Trophoblast cell (in vitro differentiated cells and primary cell): ENCODE measurements around the gene FBN1.
A peak's percentile ranks its signal among the peaks of the same experiment; 100 is the strongest.

Experiments used
- DNase-seq, 2 donors: peaks; one replicate each; pipeline ENCODE4 v3.0.0-alpha.2; 2016
- H2AFZ ChIP-seq: 2 replicates; pipeline ENCODE4 v1.6.1; 2013; ENCODE audit warnings: low read length, moderate library complexity, mild to moderate bottlenecking; ENCODE audit not compliant: insufficient read depth, poor library complexity
- H2AK5ac ChIP-seq: 2 replicates; pipeline ENCODE4 v1.6.1; 2013; ENCODE audit warnings: mild to moderate bottlenecking, low read length
- H2BK120ac ChIP-seq: 2 replicates; pipeline ENCODE4 v1.6.1; 2013; ENCODE audit warnings: low read length, mild to moderate bottlenecking, moderate library complexity; ENCODE audit not compliant: insufficient read depth, poor library complexity
- H2BK12ac ChIP-seq: 2 replicates; pipeline ENCODE4 v1.6.1; 2013; ENCODE audit warnings: mild to moderate bottlenecking, low read length, moderate library complexity
- H2BK5ac ChIP-seq: 2 replicates; pipeline ENCODE4 v1.6.1; 2013; ENCODE audit warnings: low read length, low read depth, moderate library complexity, mild to moderate bottlenecking; ENCODE audit not compliant: poor library complexity
- H3K14ac ChIP-seq: 2 replicates; pipeline ENCODE4 v1.6.1; 2013; ENCODE audit warnings: mild to moderate bottlenecking, low read length
- H3K18ac ChIP-seq: 2 replicates; pipeline ENCODE4 v1.6.1; 2013; ENCODE audit warnings: mild to moderate bottlenecking, low read length
- H3K23ac ChIP-seq: 2 replicates; pipeline ENCODE4 v1.6.1; 2013; ENCODE audit warnings: low read length
- H3K27ac ChIP-seq: 2 replicates; pipeline ENCODE4 v1.5.1; 2013; ENCODE audit warnings: low read depth, mild to moderate bottlenecking, inconsistent platforms, low read length, moderate library complexity
- H3K27me3 ChIP-seq: 2 replicates; pipeline ENCODE4 v1.6.1; 2013; ENCODE audit warnings: inconsistent platforms, mild to moderate bottlenecking, low read length, moderate library complexity; ENCODE audit not compliant: insufficient read depth
- H3K36me3 ChIP-seq, 2 experiments: 1 replicate in 1 of 2; 2 replicates in 1 of 2; pipeline ENCODE4 v1.6.1; 2013; ENCODE audit warnings: low read length in 2 of 2, mild to moderate bottlenecking in 2 of 2, moderate library complexity in 1 of 2; ENCODE audit not compliant: insufficient read depth in 2 of 2, control insufficient read depth in 1 of 2
- H3K4ac ChIP-seq: 2 replicates; pipeline ENCODE4 v1.6.1; 2013; ENCODE audit warnings: low read depth, mild to moderate bottlenecking, low read length, moderate library complexity
- H3K4me1 ChIP-seq, 2 experiments: 1 replicate in 1 of 2; 2 replicates in 1 of 2; pipeline ENCODE4 v1.6.1; 2013; ENCODE audit warnings: low read length in 2 of 2, mild to moderate bottlenecking in 2 of 2, moderate library complexity in 1 of 2; ENCODE audit not compliant: insufficient read depth in 2 of 2, control insufficient read depth in 1 of 2
- H3K4me2 ChIP-seq: 2 replicates; pipeline ENCODE4 v1.6.1; 2013; ENCODE audit warnings: inconsistent platforms, mild to moderate bottlenecking, low read length, moderate library complexity
- H3K4me3 ChIP-seq: 2 replicates; pipeline ENCODE4 v1.5.1; 2013; ENCODE audit warnings: mild to moderate bottlenecking, low read depth, low read length, inconsistent platforms
- H3K79me1 ChIP-seq: one replicate; pipeline ENCODE4 v1.6.1; 2013; ENCODE audit warnings: low read length
- H3K79me2 ChIP-seq: 2 replicates; pipeline ENCODE4 v1.6.1; 2013; ENCODE audit warnings: low read length, mild to moderate bottlenecking; ENCODE audit not compliant: control insufficient read depth, insufficient read depth, poor library complexity
- H3K9ac ChIP-seq: 2 replicates; pipeline ENCODE4 v1.6.1; 2013; ENCODE audit warnings: mild to moderate bottlenecking, low read length
- H3K9me3 ChIP-seq: 2 replicates; pipeline ENCODE4 v1.6.1; 2013; ENCODE audit warnings: low read depth, mild to moderate bottlenecking, control low read depth, inconsistent platforms, low read length; ENCODE audit not compliant: insufficient read depth
- H4K12ac ChIP-seq: 2 replicates; pipeline ENCODE4 v1.6.1; 2013; ENCODE audit warnings: low read depth, mild to moderate bottlenecking, low read length, moderate library complexity
- H4K8ac ChIP-seq: 2 replicates; pipeline ENCODE4 v1.6.1; 2013; ENCODE audit warnings: low read depth, mild to moderate bottlenecking, low read length, moderate library complexity
- H4K91ac ChIP-seq: one replicate; pipeline ENCODE4 v1.6.1; 2013; ENCODE audit warnings: low read depth, mild to moderate bottlenecking, low read length, moderate library complexity
- WGBS: extraction: QIAGEN DNeasy Blood & Tissue Kit; methylation state at CpG from one replicate; pipeline ENCODE4 v1.1.7; 2013; ENCODE audit warnings: missing lambda C conversion rate; ENCODE audit not compliant: insufficient read length, insufficient coverage; ENCODE audit errors: extremely low coverage; 5-methylcytosine and 5-hydroxymethylcytosine counted together

FBN1 gene

DNA sequence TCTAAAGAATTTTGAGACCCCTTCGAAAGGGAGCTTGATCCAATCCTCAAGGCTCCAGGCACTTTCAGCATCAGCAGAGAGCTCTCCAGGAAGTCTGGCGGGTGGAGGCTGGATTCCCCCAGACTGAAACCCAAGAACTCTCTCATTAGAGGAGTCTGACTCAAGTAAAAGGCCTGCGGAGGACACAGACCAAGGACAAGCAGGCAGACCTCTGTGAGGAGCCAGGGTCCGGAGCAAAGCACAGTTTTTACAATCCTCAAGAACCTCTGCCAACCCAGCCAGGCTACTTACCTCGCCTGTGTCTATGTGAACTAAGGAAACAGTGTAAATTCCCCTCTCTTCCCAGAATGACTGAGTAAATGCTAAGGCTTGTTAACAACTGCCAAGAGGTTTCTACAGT, 86.2 kb downstream of the FBN1 start:
- no peak overlapping the region for H3K4me2 ChIP-seq
- H3K4me1 ChIP-seq = peaks cover 0 to 6% of the 10 kb centered on the region in 2 experiments
- no peak for DNase-seq
- no peaks in the 10 kb centered on the region for H3K36me3 ChIP-seq
- H2AFZ ChIP-seq = no peak overlapping the region
- no peak overlapping the region for H2AK5ac ChIP-seq
- no peak overlapping the region for H3K4me3 ChIP-seq
- H3K18ac ChIP-seq = no peak overlapping the region
- no peak overlapping the region for H2BK5ac ChIP-seq
- no peak overlapping the region for H3K23ac ChIP-seq
- no peak overlapping the region for H2BK12ac ChIP-seq
- no peaks in the 10 kb centered on the region for H3K79me2 ChIP-seq
- H3K9me3 ChIP-seq = no peaks in the 10 kb centered on the region
- WGBS = no CpG with 5 or more reads among the region's 5 CpGs
- H3K4ac ChIP-seq = no peak overlapping the region
- H4K8ac ChIP-seq = no peak overlapping the region
- H4K91ac ChIP-seq = no peak overlapping the region
- peak overlapping the region; percentile 30 for H3K27ac ChIP-seq
- H2BK120ac ChIP-seq = no peak overlapping the region
- no peak overlapping the region for H4K12ac ChIP-seq
- no peaks in the 10 kb centered on the region for H3K27me3 ChIP-seq
- no peaks in the 10 kb centered on the region for H3K79me1 ChIP-seq
- H3K14ac ChIP-seq = no peak overlapping the region
- H3K9ac ChIP-seq = no peak overlapping the region

DNA sequence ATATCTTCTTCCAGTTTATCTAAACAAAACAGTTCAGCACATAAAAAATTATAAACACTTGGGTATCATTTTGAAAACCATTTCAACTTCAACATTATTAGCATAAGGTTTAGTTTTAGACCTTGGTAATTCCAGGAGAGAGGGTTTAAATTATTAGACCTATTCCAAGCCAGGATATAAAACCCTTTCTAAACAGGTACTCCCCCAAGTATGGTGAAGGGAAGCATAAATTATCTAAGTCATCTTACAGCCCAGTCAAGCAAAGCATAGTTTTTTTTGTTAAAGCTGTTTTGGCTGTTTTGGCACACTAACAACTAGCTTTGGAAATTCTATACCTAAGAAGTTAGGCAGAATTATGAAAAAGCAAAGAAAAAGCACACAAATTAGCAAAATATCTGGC, 87.3 kb downstream of the FBN1 start:
- no peak overlapping the region for H2BK5ac ChIP-seq
- H3K23ac ChIP-seq = no peak overlapping the region
- H3K36me3 ChIP-seq = no peaks in the 10 kb centered on the region
- no peak overlapping the region for H3K4me3 ChIP-seq
- H2AK5ac ChIP-seq = no peak overlapping the region
- no peak overlapping the region for H4K91ac ChIP-seq
- DNase-seq = no peak
- H3K9me3 ChIP-seq = no peaks in the 10 kb centered on the region
- no peak overlapping the region for H3K18ac ChIP-seq
- no peak overlapping the region for H3K4ac ChIP-seq
- H3K4me1 ChIP-seq = peaks cover 0 to 2% of the 10 kb centered on the region in 2 experiments
- H3K4me2 ChIP-seq = no peak overlapping the region
- no peak overlapping the region for H2AFZ ChIP-seq
- H3K79me1 ChIP-seq = no peaks in the 10 kb centered on the region
- no peak overlapping the region for H3K9ac ChIP-seq
- no peak overlapping the region for H4K8ac ChIP-seq
- H3K14ac ChIP-seq = no peak overlapping the region
- no peak overlapping the region for H2BK120ac ChIP-seq
- no peaks in the 10 kb centered on the region for H3K79me2 ChIP-seq
- no peak overlapping the region for H2BK12ac ChIP-seq
- no peaks in the 10 kb centered on the region for H3K27me3 ChIP-seq
- no peak overlapping the region for H4K12ac ChIP-seq
- H3K27ac ChIP-seq = no peak overlapping the region

DNA sequence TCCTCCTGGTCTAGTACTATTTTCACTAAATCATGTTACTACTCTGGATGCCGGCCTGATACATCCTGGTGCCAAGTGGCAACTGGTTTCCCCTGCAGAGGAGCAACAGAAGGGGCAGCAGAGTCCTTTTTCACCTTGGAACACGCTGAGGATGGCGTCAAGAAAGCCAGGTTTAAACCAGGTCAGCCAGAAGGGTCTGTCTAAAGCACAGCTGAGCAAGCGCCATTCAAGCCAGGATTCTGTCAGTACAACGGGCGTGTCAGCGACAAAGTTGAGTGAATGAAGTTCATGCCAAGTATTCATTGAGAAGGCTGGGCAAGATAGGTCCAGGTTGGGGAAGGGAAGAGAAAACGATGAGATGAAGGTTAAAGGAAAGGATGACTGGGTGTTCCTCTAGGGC, 88.2 kb downstream of the FBN1 start:
- Histone ChIP-seq H2BK120ac (no peak overlapping the region), H3K27ac (no peak overlapping the region), H3K4ac (no peak overlapping the region), H3K36me3 (no peaks in the 10 kb centered on the region), H3K79me1 (no peaks in the 10 kb centered on the region), H3K4me3 (no peak overlapping the region), H3K27me3 (no peaks in the 10 kb centered on the region), H4K8ac (no peak overlapping the region), H2BK12ac (no peak overlapping the region), H3K9ac (no peak overlapping the region), H3K9me3 (no peaks in the 10 kb centered on the region), H4K91ac (no peak overlapping the region), H3K4me2 (no peak overlapping the region), H3K79me2 (no peaks in the 10 kb centered on the region), H2AK5ac (no peak overlapping the region), H3K23ac (no peak overlapping the region), H3K18ac (no peak overlapping the region), H3K4me1 (peaks cover 0 to 2% of the 10 kb centered on the region in 2 experiments), H2BK5ac (no peak overlapping the region), H3K14ac (no peak overlapping the region), H2AFZ (no peak overlapping the region), H4K12ac (no peak overlapping the region)
- WGBS = no CpG with 5 or more reads among the region's 8 CpGs
- no peak for DNase-seq

DNA sequence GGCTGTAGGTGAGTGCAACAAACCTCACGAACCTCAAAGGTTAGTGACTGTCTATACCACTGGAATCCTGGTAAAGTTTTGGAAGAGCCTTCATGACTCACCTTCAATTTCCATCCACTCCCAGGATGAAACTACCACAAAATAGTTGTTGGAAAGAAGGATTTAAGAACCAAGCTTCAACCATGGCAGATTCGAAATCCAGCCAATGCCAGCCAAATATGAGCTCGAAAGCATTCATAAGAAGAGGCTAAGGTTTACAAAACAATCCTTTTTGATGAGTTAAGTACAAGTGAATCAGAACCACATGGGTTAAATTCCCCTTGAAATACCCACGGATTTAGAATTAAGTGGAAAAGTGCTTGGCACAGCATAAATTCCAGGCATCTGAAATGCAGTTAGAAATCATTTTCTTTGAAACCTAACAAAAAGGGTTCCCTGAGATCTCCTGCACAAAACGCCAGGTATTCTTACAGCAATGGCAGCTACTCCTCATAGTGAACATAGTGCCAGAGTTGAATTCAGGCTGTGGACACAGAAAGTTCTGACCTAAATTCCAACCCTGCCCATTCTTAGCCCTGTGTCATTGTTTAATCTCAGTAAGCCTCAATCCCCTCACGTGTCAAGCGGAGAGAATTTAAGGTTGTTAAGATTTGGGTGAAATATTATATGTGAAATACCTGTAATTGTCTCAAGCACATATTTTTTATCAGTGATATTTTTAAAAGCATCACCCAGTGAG, 89.2 kb downstream of the FBN1 start:
- Histone ChIP-seq H3K9ac (no peak overlapping the region), H2AFZ (no peak overlapping the region), H2BK120ac (no peak overlapping the region), H3K27me3 (no peaks in the 10 kb centered on the region), H4K8ac (no peak overlapping the region), H3K4me3 (no peak overlapping the region), H3K9me3 (no peaks in the 10 kb centered on the region), H3K79me1 (no peaks in the 10 kb centered on the region), H3K23ac (no peak overlapping the region), H3K4me1 (peaks cover 0 to 2% of the 10 kb centered on the region in 2 experiments), H3K36me3 (no peaks in the 10 kb centered on the region), H3K79me2 (no peaks in the 10 kb centered on the region), H3K18ac (no peak overlapping the region), H3K4me2 (no peak overlapping the region), H3K14ac (no peak overlapping the region), H2AK5ac (no peak overlapping the region), H4K91ac (no peak overlapping the region), H4K12ac (no peak overlapping the region), H2BK12ac (no peak overlapping the region), H2BK5ac (no peak overlapping the region), H3K4ac (no peak overlapping the region), H3K27ac (no peak overlapping the region)
- no CpG with 5 or more reads among the region's 7 CpGs for WGBS
- DNase-seq = no peak
